Measurements from ENCODE around the gene EML2.

- TF ChIP-seq POLR2AphosphoS5 (IDR thresholded peaks at IDR 0.05; ENCODE audit: low read depth, low read length), result no peak
- no peak for TF ChIP-seq POLR2A (IDR thresholded peaks at IDR 0.05; ENCODE audit: low read depth, low read length)
Observed at GRCh38 chr19:45597425-45598111, 41.6 kb downstream of the EML2 start.

Measured in GM12892 (cell line).